ENCODE data around the gene TTLL6.

Gene TTLL6

GRCh38 chr17:48757524-48757961 is 59.5 kb downstream of the TTLL6 start:
- DNase-seq = no peak

- no peak for DNase-seq
Measured at GRCh38 chr17:48756830-48757251, 60.2 kb downstream of the TTLL6 start.

- DNase-seq = no peak
Measured at GRCh38 chr17:48755356-48755755, 61.7 kb downstream of the TTLL6 start.

GRCh38 chr17:48754500-48755261 is 62.3 kb downstream of the TTLL6 start:
- no peak for DNase-seq

- no peak for DNase-seq
Measured at GRCh38 chr17:48753794-48754499, 63.1 kb downstream of the TTLL6 start.

- DNase-seq = no peak
Measured at GRCh38 chr17:48752399-48753288, 64.4 kb downstream of the TTLL6 start.

- DNase-seq = no peak
Measured at GRCh38 chr17:48751733-48752398, 65.2 kb downstream of the TTLL6 start.

- no peak for DNase-seq
Measured at GRCh38 chr17:48751172-48751571, 65.9 kb downstream of the TTLL6 start.

GRCh38 chr17:48749621-48750553 is 67.1 kb downstream of the TTLL6 start:
- no peak for DNase-seq

- no peak for DNase-seq
Measured at GRCh38 chr17:48748718-48749566, 68.1 kb downstream of the TTLL6 start.

- DNase-seq = no peak
Measured at GRCh38 chr17:48747445-48748363, 69.3 kb downstream of the TTLL6 start.

GRCh38 chr17:48746916-48747444 is 70.0 kb downstream of the TTLL6 start:
- DNase-seq = no peak

- DNase-seq = no peak
Measured at GRCh38 chr17:48745381-48746275, 71.4 kb downstream of the TTLL6 start.

GRCh38 chr17:48740537-48740936 is 76.5 kb downstream of the TTLL6 start:
- DNase-seq = no peak

- no peak for DNase-seq
Measured at GRCh38 chr17:48738803-48739526, 78.1 kb downstream of the TTLL6 start.

GRCh38 chr17:48738424-48738802 is 78.6 kb downstream of the TTLL6 start:
- no peak for DNase-seq

- no peak for DNase-seq
Measured at GRCh38 chr17:48737330-48738043, 79.5 kb downstream of the TTLL6 start.
